ENCODE results near the gene TRPM2. TPM values are rescaled to one million over a fixed set of nuclear protein-coding genes. Genes with fewer than 3 reads are reported as not detected.
"Not testable (repeated sequence)": the region's sequence is repeated elsewhere in the genome, so short reads cannot be mapped to it uniquely, and the experiment has no call there.

Gene TRPM2
- total RNA-seq, 4 donors from 2014 or later, result 1.0 to 3.3 (median 3.1) TPM

DNA sequence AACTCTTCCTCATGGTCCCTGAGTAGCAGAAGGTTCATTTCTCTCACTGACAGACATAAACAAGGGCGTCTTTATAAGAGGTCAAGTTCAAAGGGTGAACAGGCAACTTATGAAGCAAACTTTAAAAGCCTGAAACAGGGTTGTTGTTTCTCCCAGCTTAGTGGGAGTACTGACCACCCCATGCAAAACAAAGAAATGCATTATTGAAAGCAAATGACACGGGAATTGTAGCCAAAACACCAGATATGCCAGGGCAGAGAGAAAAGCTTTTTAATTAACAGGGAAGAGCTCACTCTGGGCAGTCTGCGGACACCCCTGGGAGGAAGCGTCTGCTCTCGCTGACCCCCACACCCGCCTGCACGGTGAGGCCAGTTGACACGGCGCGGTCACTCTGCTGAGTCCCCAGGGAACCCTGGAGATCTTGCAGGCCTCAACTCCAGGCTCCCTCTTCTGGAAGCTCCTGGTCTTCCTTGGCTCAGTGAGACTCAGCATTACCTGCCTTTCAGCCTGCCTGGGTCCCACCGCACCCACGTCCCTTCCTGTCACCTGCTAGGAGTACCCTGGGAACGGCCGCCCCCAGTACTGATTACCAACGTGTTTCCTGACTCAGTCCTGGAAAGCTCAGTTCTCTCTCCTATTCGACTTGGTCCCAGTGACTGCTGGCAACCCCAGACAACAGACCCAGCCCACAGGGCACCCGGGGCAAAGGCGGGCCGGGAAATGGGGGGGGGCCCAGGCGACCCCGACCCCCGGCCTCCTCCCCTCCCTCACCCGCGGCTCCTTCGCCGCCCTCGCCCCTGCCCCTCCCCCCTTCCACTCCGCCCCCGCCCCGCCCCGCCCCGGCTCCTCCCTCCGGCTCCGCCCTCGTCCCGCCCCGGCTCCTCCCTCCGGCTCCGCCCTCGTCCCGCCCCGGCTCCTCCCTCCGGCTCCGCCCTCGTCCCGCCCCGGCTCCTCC, 15.2 kb upstream of the TRPM2 start:
- Histone ChIP-seq H3K36me3 (peaks cover 0 to 34% of the 10 kb centered on the region in 2 donors), H3K4me3 (peak overlapping the region; percentile 61 to 76), H3K4me1 (peaks cover 0 to 30% (median 14%) of the 10 kb centered on the region in 3 donors), H3K27ac (peak overlapping the region; percentile 83 to 99 (median 99)), H3K9me3 (no peaks in the 10 kb centered on the region), H3K27me3 (no peaks in the 10 kb centered on the region)
- ATAC-seq, result peak; percentile 44
- WGBS, 2 donors (ENCODE audit: low coverage in 1 of 2), result 6 to 10% methylated on average over 8 to 14 of the region's 47 CpGs
- TF ChIP-seq, protein P1, sequence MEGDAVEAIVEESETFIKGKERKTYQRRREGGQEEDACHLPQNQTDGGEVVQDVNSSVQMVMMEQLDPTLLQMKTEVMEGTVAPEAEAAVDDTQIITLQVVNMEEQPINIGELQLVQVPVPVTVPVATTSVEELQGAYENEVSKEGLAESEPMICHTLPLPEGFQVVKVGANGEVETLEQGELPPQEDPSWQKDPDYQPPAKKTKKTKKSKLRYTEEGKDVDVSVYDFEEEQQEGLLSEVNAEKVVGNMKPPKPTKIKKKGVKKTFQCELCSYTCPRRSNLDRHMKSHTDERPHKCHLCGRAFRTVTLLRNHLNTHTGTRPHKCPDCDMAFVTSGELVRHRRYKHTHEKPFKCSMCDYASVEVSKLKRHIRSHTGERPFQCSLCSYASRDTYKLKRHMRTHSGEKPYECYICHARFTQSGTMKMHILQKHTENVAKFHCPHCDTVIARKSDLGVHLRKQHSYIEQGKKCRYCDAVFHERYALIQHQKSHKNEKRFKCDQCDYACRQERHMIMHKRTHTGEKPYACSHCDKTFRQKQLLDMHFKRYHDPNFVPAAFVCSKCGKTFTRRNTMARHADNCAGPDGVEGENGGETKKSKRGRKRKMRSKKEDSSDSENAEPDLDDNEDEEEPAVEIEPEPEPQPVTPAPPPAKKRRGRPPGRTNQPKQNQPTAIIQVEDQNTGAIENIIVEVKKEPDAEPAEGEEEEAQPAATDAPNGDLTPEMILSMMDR (IDR thresholded peaks at IDR 0.05), result peak in 3 of 4 experiments; percentile 34 to 56 (median 37)
- TF ChIP-seq EP300 (IDR thresholded peaks at IDR 0.05), result no peak

DNA sequence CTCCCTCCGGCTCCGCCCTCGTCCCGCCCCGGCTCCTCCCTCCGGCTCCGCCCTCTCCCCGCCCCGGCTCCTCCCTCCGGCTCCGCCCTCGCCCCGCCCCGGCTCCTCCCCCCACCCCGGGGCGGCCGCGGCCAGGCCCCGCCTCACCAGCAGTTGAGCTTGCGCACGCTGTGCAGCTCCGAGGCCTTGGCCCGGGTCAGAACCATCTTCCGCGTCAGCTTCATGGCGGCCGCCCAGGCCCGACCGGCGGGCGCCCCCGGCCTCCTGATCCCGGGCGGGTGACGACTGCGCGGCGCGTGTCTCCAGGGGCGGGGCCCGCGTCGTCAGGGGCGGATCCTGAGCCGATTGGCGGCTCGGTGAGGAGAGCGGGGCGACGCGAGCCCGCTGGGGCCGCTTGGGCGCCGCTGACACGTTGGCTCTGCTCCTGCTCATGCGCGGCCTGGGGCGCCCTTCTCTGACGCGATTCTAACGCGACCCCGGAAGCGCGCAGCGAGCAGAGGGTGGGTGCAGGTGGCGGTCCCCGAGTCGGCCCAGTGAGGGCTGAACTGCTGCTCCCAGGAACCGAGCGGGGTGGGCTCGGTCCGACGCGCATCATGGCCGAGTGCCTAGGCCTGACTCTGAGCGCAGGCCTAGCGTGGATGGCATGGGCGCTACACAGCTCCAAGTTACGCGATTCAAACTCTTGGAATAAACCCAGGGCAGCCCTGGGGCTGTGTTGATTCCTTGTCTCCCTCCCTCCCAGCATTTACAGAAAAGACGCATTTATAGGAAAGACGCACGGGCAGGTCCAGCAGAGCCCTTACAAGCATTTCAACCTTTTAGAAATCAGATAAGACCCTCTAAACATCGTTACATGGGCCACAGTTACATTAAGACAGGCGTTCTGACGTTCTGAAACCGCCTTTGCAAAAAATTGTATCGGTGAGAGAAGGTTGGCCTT, 14.2 kb upstream of the TRPM2 start, which contains the start of gene CFAP410:
TSS of gene CFAP410 (minus strand) at position 420 of the 940 bp plus-strand sequence. CDS start at position 224, 196 bp downstream.
- H3K4me1 ChIP-seq, result peaks cover 0 to 30% (median 14%) of the 10 kb centered on the region in 3 donors
- peak; percentile 96 for ATAC-seq
- no peaks in the 10 kb centered on the region for H3K27me3 ChIP-seq
- H3K36me3 ChIP-seq, result peaks cover 0 to 26% of the 10 kb centered on the region in 2 donors
- TF ChIP-seq EP300 (IDR thresholded peaks at IDR 0.05), result no peak
- TF ChIP-seq, protein P1 (IDR thresholded peaks at IDR 0.05), result peak in 1 of 4 experiments; percentile 5
- peak; percentile 99 for TF ChIP-seq POLR2AphosphoS5 (IDR thresholded peaks at IDR 0.05)
- TF ChIP-seq POLR2A (IDR thresholded peaks at IDR 0.05), result peak; percentile 96 to 97
- peak within 1 kb of the TSS; percentile 94 to 99 (median 99) for H3K27ac ChIP-seq
- WGBS, 2 donors (ENCODE audit: low coverage in 1 of 2), result 0 to 3% methylated on average over 9 to 24 of the region's 90 CpGs
- H3K9me3 ChIP-seq, result no peaks in the 10 kb centered on the region
- peak within 1 kb of the TSS; percentile 76 to 79 for H3K4me3 ChIP-seq

DNA sequence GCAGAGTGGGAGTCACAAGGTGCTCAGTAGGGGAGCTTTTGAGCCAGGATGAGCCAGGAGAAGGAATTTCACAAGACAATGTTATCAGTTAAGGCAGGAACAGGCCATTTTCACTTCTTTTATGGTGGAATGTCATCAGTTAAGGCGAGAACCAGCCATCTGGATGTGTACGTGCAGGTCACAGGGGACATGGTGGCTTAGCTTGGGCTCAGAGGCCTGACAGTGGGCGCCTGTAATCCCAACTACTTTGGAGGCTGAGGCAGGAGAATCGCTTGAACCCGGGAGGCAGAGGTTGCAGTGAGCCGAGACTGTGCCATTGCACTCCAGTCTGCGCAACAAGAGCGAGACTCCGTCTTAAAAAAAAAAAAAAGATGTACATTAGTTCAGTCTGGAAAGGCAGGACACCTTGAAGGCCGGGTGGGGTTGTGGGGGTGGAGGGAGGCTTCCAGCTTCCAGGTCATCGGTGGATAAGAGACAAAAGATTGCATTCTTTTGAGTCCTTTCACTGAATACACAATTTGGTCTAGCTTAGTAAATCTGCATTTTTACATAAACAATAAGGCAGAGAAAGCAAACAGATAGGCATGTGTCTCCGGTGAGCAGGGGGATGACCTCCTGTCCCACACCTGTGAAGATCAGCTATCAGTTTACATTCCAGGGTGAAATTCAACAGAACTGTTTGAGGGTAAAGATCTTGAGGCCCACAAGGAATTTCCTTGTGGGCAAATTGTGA, 11.5 kb upstream of the TRPM2 start:
- H3K36me3 ChIP-seq, H3K4me3 ChIP-seq, ATAC-seq, H3K9me3 ChIP-seq, H3K27ac ChIP-seq: not testable (repeated sequence)
- WGBS, 2 donors (ENCODE audit: low coverage in 1 of 2), result 49 to 65% methylated on average over 7 to 11 of the region's 12 CpGs
- Histone ChIP-seq H3K27me3 (peaks cover 18% of the 10 kb centered on the region), H3K4me1 (peaks cover 0 to 27% (median 14%) of the 10 kb centered on the region in 3 donors)

DNA sequence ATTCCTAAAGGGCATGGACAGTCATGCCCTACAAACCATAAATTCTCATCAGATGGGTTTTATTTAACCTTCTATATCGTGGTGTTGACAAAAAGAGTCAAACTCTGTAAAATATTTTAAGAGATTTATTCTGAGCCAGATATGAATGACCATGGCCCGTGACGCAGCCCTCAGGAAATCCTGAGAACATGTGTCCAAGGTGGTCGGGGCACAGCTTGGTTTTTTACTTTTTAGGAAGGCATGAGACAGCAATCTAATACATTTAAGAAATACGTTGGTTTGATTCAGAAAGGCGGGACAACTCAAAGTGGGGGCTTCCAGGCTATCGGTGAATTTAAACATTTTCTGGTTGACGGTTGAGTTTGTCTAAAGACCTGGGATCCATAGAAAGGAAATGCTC, 10.4 kb upstream of the TRPM2 start:
- not testable (repeated sequence) for H3K4me3 ChIP-seq, H3K27ac ChIP-seq, H3K36me3 ChIP-seq, H3K9me3 ChIP-seq, ATAC-seq
- Histone ChIP-seq H3K27me3 (peaks cover 24% of the 10 kb centered on the region), H3K4me1 (peaks cover 0 to 16% (median 11%) of the 10 kb centered on the region in 3 donors)
- WGBS, 2 donors (ENCODE audit: low coverage in 1 of 2), result 74 to 85% methylated on average over 7 to 8 of the region's 8 CpGs

- Histone ChIP-seq H3K4me3 (no peak overlapping the region), H3K9me3 (no peaks in the 10 kb centered on the region), H3K4me1 (peaks cover 0 to 8% (median 7%) of the 10 kb centered on the region in 3 donors), H3K27me3 (peaks cover 40% of the 10 kb centered on the region), H3K27ac (no peak overlapping the region), H3K36me3 (no peaks in the 10 kb centered on the region)
- TF ChIP-seq POLR2AphosphoS5 (IDR thresholded peaks at IDR 0.05) (no peak), POLR2A (IDR thresholded peaks at IDR 0.05) (no peak), EP300 (IDR thresholded peaks at IDR 0.05) (no peak)
- TF ChIP-seq, protein P1 (IDR thresholded peaks at IDR 0.05), result no peak
- no peak for ATAC-seq
- 58% methylated on average over 3 of the region's 17 CpGs; no CpG with 5 or more reads in 1 of the 2 donors for WGBS, 2 donors (ENCODE audit: low coverage in 1 of 2)
Measured at GRCh38 chr21:44344541-44345183, 8.8 kb upstream of the TRPM2 start.
